SK-N-SH treated with all-trans-retinoic acid at 6 μM for 48 hours (cell line): ENCODE data around the gene AGTR2.
"Not testable (repeated sequence)": the region's sequence is repeated elsewhere in the genome, so short reads cannot be mapped to it uniquely, and the experiment has no call there.

Experiments used
- BACH2 ChIP-seq: fragments of 250-450 bp; sonication (Bioruptor Pico); IDR thresholded peaks from 2 replicates; pipeline ENCODE4 v1.9.0; 2021; ENCODE audit warnings: mild to moderate bottlenecking, borderline replicate concordance
- CREB5 ChIP-seq: fragments of 250-450 bp; sonication (Bioruptor Pico); IDR thresholded peaks from 2 replicates; pipeline ENCODE4 v1.5.1; 2020; ENCODE audit warnings: low read depth, mild to moderate bottlenecking, moderate library complexity
- ESRRG ChIP-seq: fragments of 250-450 bp; sonication (Bioruptor Pico); IDR thresholded peaks from 2 replicates; pipeline ENCODE4 v1.6.1; 2021; ENCODE audit warnings: mild to moderate bottlenecking
- PPARA ChIP-seq: fragments of 250-450 bp; sonication (Bioruptor Pico); IDR thresholded peaks from 2 replicates; pipeline ENCODE4 v1.5.0; 2020; ENCODE audit warnings: mild to moderate bottlenecking, borderline replicate concordance
- RARB ChIP-seq: fragments of 250-450 bp; sonication (Bioruptor Pico); IDR thresholded peaks from 2 replicates; pipeline ENCODE4 v1.8.0; 2021; ENCODE audit warnings: mild to moderate bottlenecking, moderate library complexity
- SNAI2 ChIP-seq: fragments of 250-450 bp; sonication (Bioruptor Pico); IDR thresholded peaks from 2 replicates; pipeline ENCODE4 v1.5.0; 2020; ENCODE audit warnings: mild to moderate bottlenecking, moderate library complexity
- TOX ChIP-seq: fragments of 250-450 bp; sonication (Bioruptor Pico); IDR thresholded peaks from 2 replicates; pipeline ENCODE4 v1.8.0; 2021; ENCODE audit warnings: mild to moderate bottlenecking, moderate library complexity, borderline replicate concordance
- ZFP3 ChIP-seq: fragments of 250-450 bp; sonication (Bioruptor Pico); IDR thresholded peaks from 2 replicates; pipeline ENCODE4 v1.5.0; 2020; ENCODE audit warnings: mild to moderate bottlenecking, moderate library complexity
- TF ChIP-seq, protein P1 (sequence below): fragments of 250-450 bp; sonication (Bioruptor Pico); IDR thresholded peaks from 2 replicates; pipeline ENCODE4 v1.5.0; 2020; ENCODE audit warnings: mild to moderate bottlenecking, moderate library complexity
- TF ChIP-seq, protein P2 (sequence below): fragments of 250-450 bp; sonication (Bioruptor Pico); IDR thresholded peaks from 2 replicates; pipeline ENCODE4 v1.8.0; 2020; ENCODE audit warnings: mild to moderate bottlenecking, moderate library complexity, borderline replicate concordance
- TF ChIP-seq, protein P3 (sequence below): fragments of 250-450 bp; sonication (Bioruptor Pico); IDR thresholded peaks from 2 replicates; pipeline ENCODE4 v1.5.1; 2021; ENCODE audit warnings: mild to moderate bottlenecking, moderate library complexity

DNA sequence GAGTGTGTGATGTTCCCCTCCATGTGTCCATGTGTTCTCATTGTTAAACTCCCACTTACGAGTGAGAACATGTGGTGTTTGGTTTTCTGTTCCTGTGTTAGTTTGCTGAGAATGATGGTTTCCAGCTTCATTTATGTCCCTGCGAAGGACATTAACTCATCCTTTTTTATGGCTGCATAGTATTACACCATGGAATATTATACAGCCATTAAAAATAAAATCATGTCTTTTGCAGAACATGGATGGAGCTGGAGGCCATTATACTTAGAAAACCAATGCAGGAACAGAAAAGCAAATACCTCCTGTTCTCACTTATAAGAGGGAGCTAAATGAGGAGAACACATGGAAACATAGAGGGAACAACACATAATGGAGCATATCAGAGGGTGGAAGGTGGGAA lies 46.5 kb downstream of the AGTR2 start:
- TF ChIP-seq, protein P1, sequence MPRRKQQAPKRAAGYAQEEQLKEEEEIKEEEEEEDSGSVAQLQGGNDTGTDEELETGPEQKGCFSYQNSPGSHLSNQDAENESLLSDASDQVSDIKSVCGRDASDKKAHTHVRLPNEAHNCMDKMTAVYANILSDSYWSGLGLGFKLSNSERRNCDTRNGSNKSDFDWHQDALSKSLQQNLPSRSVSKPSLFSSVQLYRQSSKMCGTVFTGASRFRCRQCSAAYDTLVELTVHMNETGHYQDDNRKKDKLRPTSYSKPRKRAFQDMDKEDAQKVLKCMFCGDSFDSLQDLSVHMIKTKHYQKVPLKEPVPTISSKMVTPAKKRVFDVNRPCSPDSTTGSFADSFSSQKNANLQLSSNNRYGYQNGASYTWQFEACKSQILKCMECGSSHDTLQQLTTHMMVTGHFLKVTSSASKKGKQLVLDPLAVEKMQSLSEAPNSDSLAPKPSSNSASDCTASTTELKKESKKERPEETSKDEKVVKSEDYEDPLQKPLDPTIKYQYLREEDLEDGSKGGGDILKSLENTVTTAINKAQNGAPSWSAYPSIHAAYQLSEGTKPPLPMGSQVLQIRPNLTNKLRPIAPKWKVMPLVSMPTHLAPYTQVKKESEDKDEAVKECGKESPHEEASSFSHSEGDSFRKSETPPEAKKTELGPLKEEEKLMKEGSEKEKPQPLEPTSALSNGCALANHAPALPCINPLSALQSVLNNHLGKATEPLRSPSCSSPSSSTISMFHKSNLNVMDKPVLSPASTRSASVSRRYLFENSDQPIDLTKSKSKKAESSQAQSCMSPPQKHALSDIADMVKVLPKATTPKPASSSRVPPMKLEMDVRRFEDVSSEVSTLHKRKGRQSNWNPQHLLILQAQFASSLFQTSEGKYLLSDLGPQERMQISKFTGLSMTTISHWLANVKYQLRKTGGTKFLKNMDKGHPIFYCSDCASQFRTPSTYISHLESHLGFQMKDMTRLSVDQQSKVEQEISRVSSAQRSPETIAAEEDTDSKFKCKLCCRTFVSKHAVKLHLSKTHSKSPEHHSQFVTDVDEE (CRISPR knock-in tag), result not testable (repeated sequence)
- TF ChIP-seq PPARA (CRISPR knock-in tag); RARB (CRISPR knock-in tag); ZFP3; BACH2 (CRISPR knock-in tag); ESRRG; CREB5 (CRISPR knock-in tag); SNAI2 (CRISPR knock-in tag); TOX (CRISPR knock-in tag): not testable (repeated sequence)
- TF ChIP-seq, protein P2, sequence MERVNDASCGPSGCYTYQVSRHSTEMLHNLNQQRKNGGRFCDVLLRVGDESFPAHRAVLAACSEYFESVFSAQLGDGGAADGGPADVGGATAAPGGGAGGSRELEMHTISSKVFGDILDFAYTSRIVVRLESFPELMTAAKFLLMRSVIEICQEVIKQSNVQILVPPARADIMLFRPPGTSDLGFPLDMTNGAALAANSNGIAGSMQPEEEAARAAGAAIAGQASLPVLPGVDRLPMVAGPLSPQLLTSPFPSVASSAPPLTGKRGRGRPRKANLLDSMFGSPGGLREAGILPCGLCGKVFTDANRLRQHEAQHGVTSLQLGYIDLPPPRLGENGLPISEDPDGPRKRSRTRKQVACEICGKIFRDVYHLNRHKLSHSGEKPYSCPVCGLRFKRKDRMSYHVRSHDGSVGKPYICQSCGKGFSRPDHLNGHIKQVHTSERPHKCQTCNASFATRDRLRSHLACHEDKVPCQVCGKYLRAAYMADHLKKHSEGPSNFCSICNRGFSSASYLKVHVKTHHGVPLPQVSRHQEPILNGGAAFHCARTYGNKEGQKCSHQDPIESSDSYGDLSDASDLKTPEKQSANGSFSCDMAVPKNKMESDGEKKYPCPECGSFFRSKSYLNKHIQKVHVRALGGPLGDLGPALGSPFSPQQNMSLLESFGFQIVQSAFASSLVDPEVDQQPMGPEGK, result not testable (repeated sequence)
- TF ChIP-seq, protein P3, sequence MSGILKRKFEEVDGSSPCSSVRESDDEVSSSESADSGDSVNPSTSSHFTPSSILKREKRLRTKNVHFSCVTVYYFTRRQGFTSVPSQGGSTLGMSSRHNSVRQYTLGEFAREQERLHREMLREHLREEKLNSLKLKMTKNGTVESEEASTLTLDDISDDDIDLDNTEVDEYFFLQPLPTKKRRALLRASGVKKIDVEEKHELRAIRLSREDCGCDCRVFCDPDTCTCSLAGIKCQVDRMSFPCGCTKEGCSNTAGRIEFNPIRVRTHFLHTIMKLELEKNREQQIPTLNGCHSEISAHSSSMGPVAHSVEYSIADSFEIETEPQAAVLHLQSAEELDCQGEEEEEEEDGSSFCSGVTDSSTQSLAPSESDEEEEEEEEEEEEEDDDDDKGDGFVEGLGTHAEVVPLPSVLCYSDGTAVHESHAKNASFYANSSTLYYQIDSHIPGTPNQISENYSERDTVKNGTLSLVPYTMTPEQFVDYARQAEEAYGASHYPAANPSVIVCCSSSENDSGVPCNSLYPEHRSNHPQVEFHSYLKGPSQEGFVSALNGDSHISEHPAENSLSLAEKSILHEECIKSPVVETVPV (CRISPR knock-in tag), result not testable (repeated sequence)
